HEK293 (cell line): ENCODE measurements around the gene VSTM4.

Source experiments
- CTCF ChIA-PET: fragments of 350-600 bp; formaldehyde crosslinking; extraction: SDS; loops from one replicate; lab custom pipeline; 2021; ENCODE audit warnings: antibody characterized with exemption; lab: Yijun Ruan, JAX
- POLR2A ChIA-PET: fragments of 300-600 bp; formaldehyde crosslinking; extraction: SDS; loops from one replicate; lab custom pipeline; 2020; ENCODE audit warnings: antibody characterized with exemption, inconsistent platforms; lab: Yijun Ruan, JAX
- H3K27ac ChIP-seq: fragments of 200-500 bp; sonication (Bioruptor generic); 2 replicates; pipeline ENCODE4 v1.5.1; 2014; ENCODE audit warnings: low read depth, low read length, control low read depth, inconsistent platforms; ENCODE audit errors: extremely low read depth
- H3K36me3 ChIP-seq, 2 experiments: fragments of 200-500 bp in 1 of 2; sonication (Bioruptor generic) in 1 of 2; 1 replicate in 1 of 2; 2 replicates in 1 of 2; pipeline ENCODE4 v1.5.1; 2014 to 2017; ENCODE audit warnings: inconsistent platforms in 2 of 2, low read length in 2 of 2; ENCODE audit not compliant: control insufficient read depth in 2 of 2, insufficient read depth in 1 of 2
- H3K4me1 ChIP-seq: fragments of 200-500 bp; sonication (Bioruptor generic); 2 replicates; pipeline ENCODE4 v1.5.1; 2014; ENCODE audit warnings: mild to moderate bottlenecking, low read length, inconsistent platforms; ENCODE audit not compliant: control insufficient read depth, insufficient read depth
- H3K4me3 ChIP-seq: 2 replicates; pipeline ENCODE4 v1.5.1; 2011; ENCODE audit warnings: low read depth, mild to moderate bottlenecking, control low read depth, low read length, moderate library complexity
- H3K9me3 ChIP-seq: fragments of 200-500 bp; sonication (Bioruptor generic); 2 replicates; pipeline ENCODE4 v1.5.1; 2014; ENCODE audit warnings: low read depth, low read length, inconsistent platforms; ENCODE audit not compliant: control insufficient read depth, insufficient read depth
- FEZF1 ChIP-seq: fragments of 450-650 bp; formaldehyde crosslinking; IDR thresholded peaks from 2 replicates; pipeline ENCODE4 v1.5.1; 2016; ENCODE audit warnings: missing biosample characterization, missing genetic modification characterization
- PRDM4 ChIP-seq: fragments of 450-650 bp; formaldehyde crosslinking; IDR thresholded peaks from 2 replicates; pipeline ENCODE4 v1.5.1; 2017; ENCODE audit warnings: missing biosample characterization, missing genetic modification characterization
- REPIN1 ChIP-seq: fragments of 450-650 bp; formaldehyde crosslinking; IDR thresholded peaks from 2 replicates; pipeline ENCODE4 v1.5.1; 2017; ENCODE audit warnings: missing biosample characterization, missing genetic modification characterization, low read depth
- ZFP69B ChIP-seq: fragments of 450-650 bp; formaldehyde crosslinking; IDR thresholded peaks from 2 replicates; pipeline ENCODE4 v1.5.1; 2016; ENCODE audit warnings: missing biosample characterization, missing genetic modification characterization
- ZNF114 ChIP-seq: fragments of 450-650 bp; formaldehyde crosslinking; IDR thresholded peaks from 2 replicates; pipeline ENCODE4 v1.5.0; 2017; ENCODE audit warnings: missing biosample characterization, missing genetic modification characterization
- ZNF18 ChIP-seq: fragments of 450-650 bp; formaldehyde crosslinking; IDR thresholded peaks from 2 replicates; pipeline ENCODE4 v1.5.1; 2016; ENCODE audit warnings: missing biosample characterization, missing genetic modification characterization
- ZNF2 ChIP-seq: fragments of 450-650 bp; formaldehyde crosslinking; IDR thresholded peaks from 2 replicates; pipeline ENCODE4 v1.5.1; 2016; ENCODE audit warnings: missing biosample characterization, missing genetic modification characterization
- ZNF292 ChIP-seq: fragments of 450-650 bp; formaldehyde crosslinking; IDR thresholded peaks from 2 replicates; pipeline ENCODE4 v1.5.1; 2016; ENCODE audit warnings: low read depth, missing biosample characterization, missing genetic modification characterization, borderline replicate concordance
- ZNF362 ChIP-seq: fragments of 450-650 bp; formaldehyde crosslinking; IDR thresholded peaks from 2 replicates; pipeline ENCODE4 v1.5.1; 2016; ENCODE audit warnings: missing biosample characterization, missing genetic modification characterization
- ZNF558 ChIP-seq: fragments of 450-650 bp; formaldehyde crosslinking; IDR thresholded peaks from 2 replicates; pipeline ENCODE4 v1.5.1; 2016; ENCODE audit warnings: missing biosample characterization, missing genetic modification characterization
- ZNF664 ChIP-seq: fragments of 450-650 bp; formaldehyde crosslinking; IDR thresholded peaks from 2 replicates; pipeline ENCODE4 v1.5.1; 2016; ENCODE audit warnings: missing biosample characterization, missing genetic modification characterization
- ZNF747 ChIP-seq: fragments of 450-650 bp; formaldehyde crosslinking; IDR thresholded peaks from 2 replicates; pipeline ENCODE4 v1.5.1; 2016; ENCODE audit warnings: missing biosample characterization, missing genetic modification characterization
- ZNF791 ChIP-seq: fragments of 450-650 bp; formaldehyde crosslinking; IDR thresholded peaks from 2 replicates; pipeline ENCODE4 v1.5.1; 2016; ENCODE audit warnings: missing biosample characterization, missing genetic modification characterization
- TF ChIP-seq, protein P1 (sequence below): fragments of 450-650 bp; formaldehyde crosslinking; IDR thresholded peaks from 2 replicates; pipeline ENCODE4 v1.5.1; 2016; ENCODE audit warnings: missing biosample characterization, missing genetic modification characterization

VSTM4 gene

DNA sequence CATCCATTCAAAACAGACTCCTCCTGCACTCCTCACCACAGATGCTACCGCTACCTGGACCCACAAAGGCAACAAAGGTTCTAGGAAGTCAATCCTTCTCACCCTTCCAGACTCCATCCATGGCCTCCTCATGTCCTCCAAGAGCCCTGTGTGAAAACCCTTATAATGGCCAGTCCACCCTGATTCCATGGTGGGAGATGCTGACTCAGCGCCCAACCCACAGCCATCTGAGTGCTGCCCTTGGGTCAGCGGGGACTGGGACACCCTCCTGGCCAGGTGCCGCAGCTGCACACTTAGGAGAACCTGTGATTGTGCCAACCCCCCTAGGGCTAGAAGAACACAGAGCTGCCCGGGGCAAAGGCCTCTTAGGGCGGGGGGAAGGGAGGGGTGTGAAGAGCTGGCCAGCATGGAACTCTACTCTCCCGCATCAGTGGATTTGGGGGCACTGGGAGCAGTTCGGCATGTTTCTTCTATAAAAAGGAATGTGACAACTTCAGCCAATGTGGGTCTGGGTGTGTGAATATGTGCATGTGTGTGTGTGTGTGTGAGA lies 47.5 kb upstream of the VSTM4 start:
- ChIA-PET CTCF (interaction anchor here (0.6 kb wide), 1 partner anchor 506 kb away, joined by 5 read pairs; no protein-coding TSS in a partner anchor), POLR2A (no interaction called here)
- Histone ChIP-seq H3K9me3 (no peaks in the 10 kb centered on the region), H3K4me1 (no peaks in the 10 kb centered on the region), H3K4me3 (no peak overlapping the region), H3K36me3 (no peaks in the 10 kb centered on the region), H3K27ac (no peak overlapping the region)
- TF ChIP-seq ZFP69B (no peak), ZNF292 (tag by site-specific recombination) (no peak), PRDM4 (tag by site-specific recombination) (no peak), ZNF2 (tag by site-specific recombination) (no peak), ZNF18 (tag by site-specific recombination) (no peak), ZNF664 (tag by site-specific recombination) (no peak)

- ChIA-PET CTCF (interaction anchor here (1.0 to 1.7 kb wide), 4 partner anchors 49 to 504 kb away, joined by 3 to 13 read pairs (median 4); no protein-coding TSS in a partner anchor), POLR2A (no interaction called here)
- TF ChIP-seq REPIN1 (tag by site-specific recombination) = no peak
- H3K36me3 ChIP-seq = no peaks in the 10 kb centered on the region
- H3K27ac ChIP-seq = no peak overlapping the region
- no peaks in the 10 kb centered on the region for H3K9me3 ChIP-seq
- no peak overlapping the region for H3K4me3 ChIP-seq
- no peaks in the 10 kb centered on the region for H3K4me1 ChIP-seq
Observed at GRCh38 chr10:49162063-49162462, 46.7 kb upstream of the VSTM4 start.

- Histone ChIP-seq H3K27ac (no peak overlapping the region), H3K36me3 (no peaks in the 10 kb centered on the region), H3K9me3 (no peaks in the 10 kb centered on the region), H3K4me3 (no peak overlapping the region), H3K4me1 (no peaks in the 10 kb centered on the region)
- CTCF ChIA-PET = interaction anchor here (0.6 to 1.7 kb wide), 6 partner anchors 16 to 503 kb away, joined by 3 to 13 read pairs (median 3); no protein-coding TSS in a partner anchor
- POLR2A ChIA-PET = no interaction called here
- TF ChIP-seq ZNF362 (tag by site-specific recombination) = no peak
- no peak for TF ChIP-seq ZNF791 (tag by site-specific recombination)
- TF ChIP-seq FEZF1 (tag by site-specific recombination) = 0 out of 2 replicates have a peak, but pooled peaks have one; percentile 35
- TF ChIP-seq, protein P1, sequence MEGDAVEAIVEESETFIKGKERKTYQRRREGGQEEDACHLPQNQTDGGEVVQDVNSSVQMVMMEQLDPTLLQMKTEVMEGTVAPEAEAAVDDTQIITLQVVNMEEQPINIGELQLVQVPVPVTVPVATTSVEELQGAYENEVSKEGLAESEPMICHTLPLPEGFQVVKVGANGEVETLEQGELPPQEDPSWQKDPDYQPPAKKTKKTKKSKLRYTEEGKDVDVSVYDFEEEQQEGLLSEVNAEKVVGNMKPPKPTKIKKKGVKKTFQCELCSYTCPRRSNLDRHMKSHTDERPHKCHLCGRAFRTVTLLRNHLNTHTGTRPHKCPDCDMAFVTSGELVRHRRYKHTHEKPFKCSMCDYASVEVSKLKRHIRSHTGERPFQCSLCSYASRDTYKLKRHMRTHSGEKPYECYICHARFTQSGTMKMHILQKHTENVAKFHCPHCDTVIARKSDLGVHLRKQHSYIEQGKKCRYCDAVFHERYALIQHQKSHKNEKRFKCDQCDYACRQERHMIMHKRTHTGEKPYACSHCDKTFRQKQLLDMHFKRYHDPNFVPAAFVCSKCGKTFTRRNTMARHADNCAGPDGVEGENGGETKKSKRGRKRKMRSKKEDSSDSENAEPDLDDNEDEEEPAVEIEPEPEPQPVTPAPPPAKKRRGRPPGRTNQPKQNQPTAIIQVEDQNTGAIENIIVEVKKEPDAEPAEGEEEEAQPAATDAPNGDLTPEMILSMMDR (tag by site-specific recombination) = peak; percentile 42; the same call in 1 of the 2 replicates
- TF ChIP-seq ZNF558 (tag by site-specific recombination) = no peak
- no peak for TF ChIP-seq ZNF114 (tag by site-specific recombination)
- TF ChIP-seq ZNF747 (tag by site-specific recombination) = no peak
Observed at GRCh38 chr10:49161411-49161997, 46.2 kb upstream of the VSTM4 start.
